NOMO-1 treated with dmso at 0.1 percent for 144 hours (cell line): ENCODE measurements around the gene PDZD4.

ENCODE experiments used
- DNase-seq: peaks from one replicate; lab custom pipeline; 2025; ENCODE audit not compliant: unreplicated experiment; lab: John Stamatoyannopoulos, UW

The PDZD4 gene

GRCh38 chrX:153773741-153774575 is 56.4 kb downstream of the PDZD4 start:
- no peak for DNase-seq

- DNase-seq = no peak
These were observed 57.1 kb downstream of the PDZD4 start for GRCh38 chrX:153773218-153773611.

GRCh38 chrX:153772316-153773217 is 57.8 kb downstream of the PDZD4 start:
- no peak for DNase-seq

GRCh38 chrX:153771415-153772315 is 58.7 kb downstream of the PDZD4 start:
- no peak for DNase-seq

GRCh38 chrX:153770601-153771414 is 59.5 kb downstream of the PDZD4 start:
- no peak for DNase-seq

GRCh38 chrX:153769865-153770600 is 60.3 kb downstream of the PDZD4 start:
- no peak for DNase-seq

GRCh38 chrX:153769158-153769864 is 61.0 kb downstream of the PDZD4 start:
- DNase-seq = no peak

GRCh38 chrX:153768311-153769157 is 61.8 kb downstream of the PDZD4 start:
- DNase-seq = no peak

- DNase-seq = no peak
These were observed 62.7 kb downstream of the PDZD4 start for GRCh38 chrX:153767674-153768055.

- no peak for DNase-seq
These were observed 63.3 kb downstream of the PDZD4 start for GRCh38 chrX:153766871-153767673.

GRCh38 chrX:153766098-153766817 is 64.1 kb downstream of the PDZD4 start:
- peak; percentile 45 for DNase-seq

- no peak for DNase-seq
These were observed 64.9 kb downstream of the PDZD4 start for GRCh38 chrX:153765138-153766079.

GRCh38 chrX:153764786-153765137 is 65.6 kb downstream of the PDZD4 start:
- DNase-seq = no peak

- DNase-seq = peak; percentile 45
These were observed 66.2 kb downstream of the PDZD4 start, which contains the start of gene PLXNB3 for GRCh38 chrX:153763989-153764755. PLXNB3 (plus strand) TSS chrX:153764249; CDS start chrX:153765536, 1,287 bp downstream.
